Activated CD4-positive, alpha-beta T cell treated with anti-CD3 and anti-CD28 coated beads, Interleukin-2, amount 10 ng/mL, durations not matched to agents 7 days and 5 days (primary cell): Measurements from ENCODE around the gene CDCP1. TPM values are rescaled to one million over a fixed set of nuclear protein-coding genes. Genes with fewer than 3 reads are reported as not detected.

Experiments
- CTCF ChIA-PET: fragments of 350-600 bp; sonication (Branson Sonifier 250); formaldehyde crosslinking; loops from one replicate; lab custom pipeline; 2021; ENCODE audit warnings: antibody characterized with exemption; lab: Charles Lee
- POLR2A ChIA-PET: fragments of 350-600 bp; sonication (Branson Sonifier 250); formaldehyde crosslinking; loops from one replicate; lab custom pipeline; 2021; ENCODE audit warnings: antibody characterized with exemption; lab: Charles Lee
- DNase-seq: peaks from one replicate; pipeline ENCODE4 v3.0.0-alpha.2; 2020
- H3K27ac Mint-ChIP-seq: one replicate; pipeline ENCODE4 v1.8.0; 2021; ENCODE audit warnings: mild to moderate bottlenecking, moderate library complexity, mixed read lengths
- H3K27me3 Mint-ChIP-seq: one replicate; pipeline ENCODE4 v1.8.0; 2021; ENCODE audit warnings: mixed read lengths
- H3K36me3 Mint-ChIP-seq: one replicate; pipeline ENCODE4 v1.8.0; 2021; ENCODE audit warnings: low read depth, mixed read lengths
- H3K4me1 Mint-ChIP-seq: one replicate; pipeline ENCODE4 v1.8.0; 2021; ENCODE audit warnings: mixed read lengths
- H3K4me3 Mint-ChIP-seq: one replicate; pipeline ENCODE4 v1.8.0; 2021; ENCODE audit warnings: mild to moderate bottlenecking, moderate library complexity, mixed read lengths
- H3K9me3 Mint-ChIP-seq: one replicate; pipeline ENCODE4 v1.8.0; 2021; ENCODE audit warnings: mixed read lengths
- total RNA-seq, 2 experiments: library from RNA; stranded (reverse); gene quantifications; one replicate each; pipeline ENCODE4 v1.2.3, GENCODE V29; 2021

Gene CDCP1
- total RNA-seq, 2 experiments from 2014 or later: 21.7 to 22.2 TPM

DNA sequence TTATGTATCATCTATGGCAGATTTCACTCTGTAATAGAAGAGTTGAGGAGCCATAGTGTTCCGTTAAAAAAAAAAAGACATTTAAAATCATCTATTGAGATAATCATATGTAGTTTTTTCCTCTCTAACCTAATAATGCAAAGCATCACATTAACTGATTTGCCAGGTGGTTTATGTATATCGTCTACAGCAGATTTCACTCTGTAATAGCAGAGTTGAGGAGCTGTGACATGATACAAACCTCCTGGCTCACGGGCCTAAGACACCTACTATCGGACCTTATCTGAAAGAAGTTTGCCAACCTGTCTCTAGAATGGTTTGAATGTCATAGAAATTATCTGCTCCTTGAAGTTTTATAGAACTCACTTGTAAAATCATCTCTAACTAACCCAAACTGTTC is 29.8 kb downstream of the CDCP1 start:
- no peak overlapping the region for H3K4me3 Mint-ChIP-seq
- H3K36me3 Mint-ChIP-seq: peaks cover 53% of the 10 kb centered on the region
- POLR2A ChIA-PET: no interaction called here
- DNase-seq: no peak
- CTCF ChIA-PET: no interaction called here
- peaks cover 10% of the 10 kb centered on the region for H3K27me3 Mint-ChIP-seq
- H3K4me1 Mint-ChIP-seq: peaks cover 86% of the 10 kb centered on the region
- H3K9me3 Mint-ChIP-seq: peaks cover 6% of the 10 kb centered on the region
- H3K27ac Mint-ChIP-seq: no peak overlapping the region

DNA sequence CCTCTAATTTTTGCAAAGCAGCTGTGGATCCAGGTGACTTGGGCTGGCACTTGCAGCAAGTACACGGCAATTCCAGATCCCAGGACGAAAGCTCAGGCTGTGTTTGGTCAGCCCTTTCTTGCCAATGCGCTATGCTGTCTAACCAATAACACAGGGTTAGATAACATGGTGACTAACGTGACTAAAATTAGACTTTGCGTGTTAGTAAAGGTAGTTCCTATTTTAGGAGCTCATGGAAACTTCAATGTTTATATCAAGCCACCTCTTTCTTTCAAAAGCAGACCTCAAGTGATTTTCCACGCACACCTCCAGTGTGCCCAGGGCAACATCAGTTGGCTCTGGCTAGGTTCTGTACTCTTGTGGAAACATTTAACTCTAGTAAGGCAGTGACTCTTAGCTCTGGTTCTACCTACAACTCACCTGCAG is 32.5 kb downstream of the CDCP1 start:
- H3K4me1 Mint-ChIP-seq: peaks cover 87% of the 10 kb centered on the region
- no peak for DNase-seq
- no peak overlapping the region for H3K27ac Mint-ChIP-seq
- ChIA-PET POLR2A (interaction anchor here (0.6 kb wide), 1 partner anchor 69 kb away, joined by 8 read pairs; no protein-coding TSS in a partner anchor), CTCF (interaction anchor here (0.6 to 1.4 kb wide), 6 partner anchors 8 to 581 kb away, joined by 3 to 5 read pairs (median 3); no protein-coding TSS in a partner anchor)
- peaks cover 8% of the 10 kb centered on the region for H3K27me3 Mint-ChIP-seq
- H3K4me3 Mint-ChIP-seq: no peak overlapping the region
- peaks cover 65% of the 10 kb centered on the region for H3K36me3 Mint-ChIP-seq
- H3K9me3 Mint-ChIP-seq: peaks cover 6% of the 10 kb centered on the region

DNA sequence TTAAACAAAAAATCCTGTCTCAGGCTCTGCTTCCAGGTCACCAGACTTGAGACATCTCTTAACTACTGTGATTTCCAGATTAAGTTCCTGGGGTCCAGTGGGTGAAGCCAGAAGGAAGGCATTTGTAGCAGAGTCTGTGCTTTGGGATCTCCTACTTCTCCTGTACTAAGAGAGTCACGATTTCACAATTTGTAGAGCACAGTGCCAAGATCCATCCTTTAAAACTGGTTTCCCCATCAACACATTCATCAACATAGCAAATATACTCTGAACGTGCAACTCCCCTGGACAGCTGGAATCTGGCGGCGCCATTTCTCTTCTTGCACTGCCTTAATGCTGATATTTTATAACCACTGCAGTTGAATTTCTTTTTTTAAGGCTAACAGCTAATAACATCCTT is 33.2 kb downstream of the CDCP1 start:
- POLR2A ChIA-PET: no interaction called here
- Mint-ChIP-seq H3K9me3 (peaks cover 6% of the 10 kb centered on the region), H3K27me3 (peaks cover 8% of the 10 kb centered on the region), H3K36me3 (peaks cover 69% of the 10 kb centered on the region), H3K27ac (peak overlapping the region; percentile 39), H3K4me1 (peaks cover 85% of the 10 kb centered on the region), H3K4me3 (no peak overlapping the region)
- CTCF ChIA-PET: interaction anchor here (1.4 to 3.1 kb wide), 2 partner anchors 8 to 63 kb away, joined by 3 to 10 read pairs; no protein-coding TSS in a partner anchor
- no peak for DNase-seq

DNA sequence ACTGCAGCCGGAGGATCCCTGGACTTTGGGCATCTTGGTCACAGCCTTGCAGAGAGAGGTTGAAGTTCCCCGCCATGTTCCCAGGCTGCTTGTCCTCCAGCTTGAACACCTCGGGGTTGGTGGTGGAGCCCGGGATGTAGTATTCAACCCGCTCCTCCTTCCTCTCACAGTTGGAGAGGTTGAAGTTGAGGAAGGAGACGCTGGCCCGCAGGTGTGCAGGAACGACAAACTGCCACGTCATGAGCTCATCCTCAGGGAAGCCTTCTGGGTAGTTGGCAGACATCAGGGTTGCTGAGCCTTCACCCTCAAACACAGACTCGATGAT is 35.7 kb downstream of the CDCP1 start:
- peaks cover 92% of the 10 kb centered on the region for H3K4me1 Mint-ChIP-seq
- DNase-seq: no peak
- peak overlapping the region; percentile 67 for H3K4me3 Mint-ChIP-seq
- H3K9me3 Mint-ChIP-seq: peaks cover 6% of the 10 kb centered on the region
- H3K27ac Mint-ChIP-seq: peak overlapping the region; percentile 87
- peaks cover 68% of the 10 kb centered on the region for H3K36me3 Mint-ChIP-seq
- POLR2A ChIA-PET: no interaction called here
- H3K27me3 Mint-ChIP-seq: peaks cover 8% of the 10 kb centered on the region
- CTCF ChIA-PET: interaction anchor here (1.6 to 3.1 kb wide), 2 partner anchors 10 to 13 kb away, joined by 3 to 10 read pairs; no protein-coding TSS in a partner anchor

DNA sequence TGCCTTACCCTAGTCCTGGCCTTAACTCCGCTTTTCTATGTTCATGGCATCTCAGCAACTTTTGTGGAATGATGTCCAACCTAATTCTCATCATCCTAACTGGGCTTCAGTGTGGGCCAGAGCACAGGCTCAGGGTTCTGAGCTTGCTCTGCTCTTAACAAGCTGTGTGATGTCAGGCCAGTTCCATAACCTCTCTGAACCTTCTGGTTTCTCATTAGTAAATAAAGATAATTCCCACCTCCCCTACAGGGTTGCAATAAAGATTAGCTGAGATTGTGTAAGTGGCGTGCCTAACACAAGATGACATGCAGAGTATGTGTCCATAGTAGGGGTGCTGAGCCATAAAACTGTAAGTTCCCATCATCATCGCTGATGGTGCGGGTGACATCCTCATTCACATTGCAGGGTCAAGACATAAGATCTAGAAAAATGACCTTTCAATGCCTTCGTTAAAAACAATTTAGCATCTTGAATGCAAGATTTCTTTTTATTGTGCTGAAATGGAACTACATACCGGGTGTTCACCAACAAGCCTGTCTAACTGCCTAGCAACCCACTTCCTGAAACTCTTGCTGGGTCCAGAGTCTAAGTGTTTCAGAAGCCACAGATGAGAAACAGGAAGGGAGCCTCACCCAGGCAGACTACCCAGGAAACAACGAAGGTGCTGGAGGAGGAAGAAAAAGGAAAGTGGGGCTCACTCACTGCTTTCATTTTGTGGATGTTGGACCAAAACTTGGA is 36.2 kb downstream of the CDCP1 start:
- POLR2A ChIA-PET: no interaction called here
- peaks cover 8% of the 10 kb centered on the region for H3K27me3 Mint-ChIP-seq
- H3K27ac Mint-ChIP-seq: peak overlapping the region; percentile 87
- H3K4me1 Mint-ChIP-seq: peaks cover 94% of the 10 kb centered on the region
- peak overlapping the region; percentile 67 for H3K4me3 Mint-ChIP-seq
- H3K36me3 Mint-ChIP-seq: peaks cover 71% of the 10 kb centered on the region
- H3K9me3 Mint-ChIP-seq: peaks cover 6% of the 10 kb centered on the region
- CTCF ChIA-PET: interaction anchor here (1.6 to 3.1 kb wide), 2 partner anchors 11 to 14 kb away, joined by 3 to 10 read pairs; no protein-coding TSS in a partner anchor
- DNase-seq: peak; percentile 73

DNA sequence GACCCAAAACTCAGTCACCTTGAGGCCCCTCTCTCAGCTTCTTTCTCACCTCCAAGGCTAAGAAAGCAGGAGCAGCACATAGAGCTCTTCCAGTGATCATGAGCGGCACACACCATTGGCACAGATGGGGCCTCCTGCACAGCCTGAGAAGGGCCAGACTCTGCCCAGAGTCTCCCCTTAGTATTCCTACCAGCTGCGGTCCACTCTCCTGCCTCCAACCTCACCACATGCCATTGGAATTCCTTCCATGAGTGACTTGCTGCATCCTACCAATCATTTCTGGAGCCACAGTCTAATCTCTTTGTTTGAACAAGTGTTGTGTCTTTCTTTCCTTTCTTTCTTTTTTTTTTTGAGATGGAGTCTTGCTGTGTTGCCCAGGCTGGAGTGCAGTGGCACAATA is 39.3 kb downstream of the CDCP1 start:
- H3K36me3 Mint-ChIP-seq: peaks cover 70% of the 10 kb centered on the region
- CTCF ChIA-PET: interaction anchor here (0.8 to 2.1 kb wide), 4 partner anchors 11 to 67 kb away, joined by 3 to 11 read pairs (median 5); no protein-coding TSS in a partner anchor
- H3K4me3 Mint-ChIP-seq: no peak overlapping the region
- peaks cover 11% of the 10 kb centered on the region for H3K27me3 Mint-ChIP-seq
- peaks cover 11% of the 10 kb centered on the region for H3K9me3 Mint-ChIP-seq
- peak overlapping the region; percentile 68 for H3K27ac Mint-ChIP-seq
- DNase-seq: no peak
- POLR2A ChIA-PET: no interaction called here
- peaks cover 85% of the 10 kb centered on the region for H3K4me1 Mint-ChIP-seq

DNA sequence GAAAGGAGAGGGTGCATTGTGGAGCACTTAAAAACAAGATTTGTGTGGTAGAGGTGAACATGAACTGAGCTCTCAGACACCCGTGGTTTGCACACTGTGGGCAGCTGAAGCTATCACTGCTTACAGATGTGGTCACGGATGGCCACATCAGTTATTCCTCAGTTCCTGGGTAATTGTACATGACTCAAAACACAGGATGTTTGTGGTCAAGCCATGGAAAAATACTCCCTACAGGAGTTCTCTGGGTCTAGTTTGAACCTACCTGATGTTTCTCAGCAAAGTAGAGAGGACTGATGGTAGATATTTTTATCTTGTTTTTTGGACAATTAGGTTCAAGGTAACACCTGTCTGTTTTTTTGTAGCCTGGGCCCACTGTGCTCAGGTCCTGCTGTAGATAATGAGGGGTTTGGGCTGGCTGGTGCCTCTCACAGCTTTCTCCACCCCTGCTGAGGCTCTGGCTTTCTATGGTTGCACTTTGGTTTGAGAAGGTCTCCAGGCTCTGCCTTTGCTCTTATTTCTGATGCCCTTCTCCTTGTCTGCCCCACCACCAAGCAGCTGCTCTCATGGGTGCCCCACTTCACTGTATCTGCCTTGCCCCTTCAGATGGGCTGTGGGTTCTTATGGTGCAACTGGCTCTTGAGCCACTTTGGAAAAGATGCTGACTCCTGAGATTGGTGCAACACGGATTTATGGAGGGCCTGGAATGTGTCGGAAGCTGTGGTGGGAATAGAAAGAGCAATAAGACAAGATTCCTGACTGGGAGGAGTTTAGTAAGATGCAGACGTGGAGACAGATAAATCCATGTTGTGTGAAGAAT is 40.1 kb downstream of the CDCP1 start:
- peaks cover 86% of the 10 kb centered on the region for H3K4me1 Mint-ChIP-seq

DNA sequence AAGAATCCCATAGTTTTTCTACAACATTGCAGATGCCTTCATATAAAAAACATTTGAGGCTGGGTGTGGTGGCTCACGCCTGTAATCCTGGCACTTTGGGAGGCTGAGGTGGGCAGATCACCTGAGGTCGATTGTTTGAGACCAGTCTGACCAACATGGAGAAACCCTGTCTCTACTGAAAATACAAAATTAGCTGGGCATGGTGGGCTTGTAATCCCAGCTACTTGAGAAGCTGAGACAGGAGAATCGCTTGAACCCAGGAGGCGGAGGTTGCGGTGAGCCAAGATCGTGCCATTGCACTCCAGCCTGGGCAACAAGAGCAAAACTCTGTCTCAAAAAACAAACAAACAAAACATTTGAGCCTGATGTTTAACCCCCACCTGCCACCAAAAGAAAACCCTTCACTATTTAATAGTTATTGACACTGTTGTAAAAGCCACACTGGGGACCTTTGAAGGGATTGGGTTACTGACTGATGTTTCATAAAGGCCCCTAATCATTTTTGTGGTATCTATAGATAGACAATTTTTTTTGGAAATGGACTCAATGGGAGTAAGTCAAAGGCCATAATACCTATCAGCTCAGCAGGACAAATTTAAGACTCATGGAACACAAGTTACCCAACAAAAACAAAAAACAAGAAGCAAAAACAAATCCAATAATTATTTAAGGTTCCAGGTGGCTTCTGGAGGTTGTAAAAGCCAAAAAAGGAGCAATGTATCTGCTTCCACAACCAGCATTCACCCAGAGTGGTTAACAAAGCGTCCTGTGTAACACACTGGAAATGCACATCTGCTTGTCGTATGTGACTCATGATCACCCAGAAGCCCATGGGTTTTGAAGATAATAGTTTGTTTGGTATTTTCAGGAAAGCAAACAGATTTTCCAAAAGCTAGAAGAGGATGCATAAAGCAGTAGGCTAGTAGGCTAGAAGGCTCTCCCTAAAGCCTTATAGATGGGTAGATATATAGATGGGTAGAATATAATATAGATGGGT is 41.2 kb downstream of the CDCP1 start:
- H3K27ac Mint-ChIP-seq: peak overlapping the region; percentile 68
- DNase-seq: no peak
- peak overlapping the region; percentile 1 for H3K4me3 Mint-ChIP-seq
- peaks cover 9% of the 10 kb centered on the region for H3K9me3 Mint-ChIP-seq
- CTCF ChIA-PET: interaction anchor here (0.5 to 2.1 kb wide), 5 partner anchors 7 to 65 kb away, joined by 3 to 11 read pairs (median 4); no protein-coding TSS in a partner anchor
- POLR2A ChIA-PET: no interaction called here
- H3K4me1 Mint-ChIP-seq: peaks cover 81% of the 10 kb centered on the region
- H3K36me3 Mint-ChIP-seq: peaks cover 68% of the 10 kb centered on the region
- peaks cover 13% of the 10 kb centered on the region for H3K27me3 Mint-ChIP-seq

More for the DNA sequence above, 40.1 kb downstream of the CDCP1 start:
- POLR2A ChIA-PET: no interaction called here
- Mint-ChIP-seq H3K4me3 (peak overlapping the region; percentile 1), H3K27ac (peak overlapping the region; percentile 68), H3K36me3 (peaks cover 68% of the 10 kb centered on the region), H3K9me3 (peaks cover 9% of the 10 kb centered on the region), H3K27me3 (peaks cover 10% of the 10 kb centered on the region)
- peak; percentile 92 for DNase-seq
- CTCF ChIA-PET: interaction anchor here (0.5 to 2.1 kb wide), 7 partner anchors 8 to 66 kb away, joined by 3 to 11 read pairs (median 4); no protein-coding TSS in a partner anchor

DNA sequence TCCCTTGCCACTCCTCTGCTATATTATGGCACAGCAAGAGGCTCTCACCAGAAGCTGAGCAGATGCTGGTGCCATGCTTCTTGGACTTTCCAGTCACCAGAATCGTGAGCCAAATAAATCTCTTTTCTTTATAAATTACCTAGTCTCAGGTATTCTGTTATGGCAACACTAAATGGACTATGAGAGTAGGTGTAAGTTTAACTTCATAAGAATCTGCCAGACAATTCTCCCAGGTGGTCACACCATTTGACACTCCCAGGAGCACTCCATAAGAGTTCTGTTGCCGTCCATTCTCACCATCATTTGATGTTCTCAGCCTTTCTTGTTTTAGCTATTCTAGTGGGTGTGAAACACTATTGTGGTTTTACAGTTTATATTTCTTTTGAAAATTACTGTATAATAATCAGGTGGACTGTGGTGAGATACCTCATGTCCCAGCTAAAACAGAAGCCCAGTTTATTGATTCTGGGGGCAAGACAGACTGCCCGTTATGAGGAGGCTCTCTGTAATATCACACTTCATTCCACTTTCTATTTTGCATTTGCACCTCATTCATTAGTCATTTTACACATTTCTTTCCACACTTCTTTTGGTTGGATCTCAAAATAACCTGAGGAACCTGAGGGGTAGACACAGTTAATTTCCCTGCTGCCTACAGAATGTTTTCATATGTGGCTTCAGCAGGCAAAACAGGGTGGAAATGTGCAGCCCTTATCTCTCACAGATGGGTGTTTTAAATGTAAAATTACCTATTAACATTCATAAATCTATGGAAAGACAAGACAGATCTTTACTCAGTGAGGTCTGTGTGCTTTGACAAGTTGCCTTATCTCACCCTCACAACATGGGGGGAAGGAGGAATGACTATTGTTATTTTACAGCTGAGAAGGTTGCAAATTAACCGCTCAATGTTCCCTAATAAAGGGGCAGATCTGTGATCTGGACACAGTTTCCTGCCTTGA is 42.1 kb downstream of the CDCP1 start:
- H3K36me3 Mint-ChIP-seq: peaks cover 66% of the 10 kb centered on the region
- no peak for DNase-seq
- H3K4me1 Mint-ChIP-seq: peaks cover 73% of the 10 kb centered on the region
- no peak overlapping the region for H3K4me3 Mint-ChIP-seq
- H3K27ac Mint-ChIP-seq: no peak overlapping the region
- ChIA-PET CTCF (interaction anchor here (0.8 kb wide), 1 partner anchor 28 kb away, joined by 4 read pairs; no protein-coding TSS in a partner anchor), POLR2A (no interaction called here)
- peaks cover 9% of the 10 kb centered on the region for H3K9me3 Mint-ChIP-seq
- H3K27me3 Mint-ChIP-seq: peaks cover 22% of the 10 kb centered on the region

DNA sequence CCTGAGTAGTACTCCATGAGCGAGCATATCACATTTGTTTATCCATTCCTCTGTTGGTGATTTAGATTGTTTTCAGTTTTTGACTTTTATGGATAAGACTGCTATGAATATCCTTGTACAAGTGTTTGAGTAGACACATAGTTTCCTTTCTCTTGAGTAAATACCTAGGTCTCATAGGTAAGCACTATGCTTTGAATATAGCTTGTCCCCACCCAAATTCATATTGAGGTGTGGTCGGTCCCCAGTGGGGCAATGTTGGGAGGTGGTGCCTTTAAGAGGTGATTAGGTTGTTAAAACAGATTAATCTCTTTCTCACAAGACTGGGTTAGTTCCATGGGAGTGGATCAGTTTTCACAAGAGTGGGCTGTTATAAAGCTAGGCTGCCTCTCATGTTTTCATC is 42.8 kb downstream of the CDCP1 start:
- H3K36me3 Mint-ChIP-seq: peaks cover 64% of the 10 kb centered on the region
- H3K4me1 Mint-ChIP-seq: peaks cover 70% of the 10 kb centered on the region
- no peak overlapping the region for H3K27ac Mint-ChIP-seq
- no peak overlapping the region for H3K4me3 Mint-ChIP-seq
- DNase-seq: no peak
- POLR2A ChIA-PET: no interaction called here
- peaks cover 9% of the 10 kb centered on the region for H3K9me3 Mint-ChIP-seq
- H3K27me3 Mint-ChIP-seq: peaks cover 26% of the 10 kb centered on the region
- CTCF ChIA-PET: interaction anchor here (0.8 kb wide), 1 partner anchor 29 kb away, joined by 4 read pairs; no protein-coding TSS in a partner anchor

DNA sequence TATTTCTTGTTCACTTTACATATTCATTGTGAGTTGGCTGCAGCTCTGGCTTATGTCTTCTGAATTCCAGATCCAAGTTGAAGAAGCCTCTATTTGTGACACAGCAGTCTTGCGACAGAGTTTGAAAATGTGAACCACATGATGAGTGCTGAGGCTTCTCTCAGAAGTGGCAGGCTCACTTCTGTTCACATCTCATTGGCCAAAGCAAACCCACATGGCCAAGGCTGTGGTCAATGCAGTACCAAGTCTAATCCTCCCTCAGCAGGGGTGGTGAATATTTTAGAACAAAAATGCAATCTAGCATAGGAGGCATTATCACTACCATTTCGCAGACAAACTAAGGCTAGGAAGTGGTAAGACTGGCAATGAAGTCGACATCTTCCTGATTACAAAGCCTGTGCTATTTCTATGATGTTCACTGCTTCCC is 45.2 kb downstream of the CDCP1 start:
- Mint-ChIP-seq H3K27me3 (peaks cover 33% of the 10 kb centered on the region), H3K36me3 (peaks cover 48% of the 10 kb centered on the region)
- CTCF ChIA-PET: interaction anchor here (1.5 to 1.8 kb wide), 2 partner anchors 14 to 21 kb away, joined by 4 read pairs; no protein-coding TSS in a partner anchor

More for the DNA sequence above, 45.2 kb downstream of the CDCP1 start:
- no peak overlapping the region for H3K27ac Mint-ChIP-seq
- peaks cover 9% of the 10 kb centered on the region for H3K9me3 Mint-ChIP-seq
- H3K4me3 Mint-ChIP-seq: no peak overlapping the region
- no peak for DNase-seq
- POLR2A ChIA-PET: no interaction called here
- peaks cover 47% of the 10 kb centered on the region for H3K4me1 Mint-ChIP-seq
